GM21737 (cell line): ENCODE measurements around the gene GTPBP1.

Source experiments
- ATAC-seq: cut with Tn5 transposase; IDR thresholded peaks from one replicate; pipeline ENCODE4 v1.9.1; 2021; ENCODE audit warnings: mild to moderate bottlenecking, moderate library complexity; ENCODE audit not compliant: unreplicated experiment

Gene GTPBP1

DNA sequence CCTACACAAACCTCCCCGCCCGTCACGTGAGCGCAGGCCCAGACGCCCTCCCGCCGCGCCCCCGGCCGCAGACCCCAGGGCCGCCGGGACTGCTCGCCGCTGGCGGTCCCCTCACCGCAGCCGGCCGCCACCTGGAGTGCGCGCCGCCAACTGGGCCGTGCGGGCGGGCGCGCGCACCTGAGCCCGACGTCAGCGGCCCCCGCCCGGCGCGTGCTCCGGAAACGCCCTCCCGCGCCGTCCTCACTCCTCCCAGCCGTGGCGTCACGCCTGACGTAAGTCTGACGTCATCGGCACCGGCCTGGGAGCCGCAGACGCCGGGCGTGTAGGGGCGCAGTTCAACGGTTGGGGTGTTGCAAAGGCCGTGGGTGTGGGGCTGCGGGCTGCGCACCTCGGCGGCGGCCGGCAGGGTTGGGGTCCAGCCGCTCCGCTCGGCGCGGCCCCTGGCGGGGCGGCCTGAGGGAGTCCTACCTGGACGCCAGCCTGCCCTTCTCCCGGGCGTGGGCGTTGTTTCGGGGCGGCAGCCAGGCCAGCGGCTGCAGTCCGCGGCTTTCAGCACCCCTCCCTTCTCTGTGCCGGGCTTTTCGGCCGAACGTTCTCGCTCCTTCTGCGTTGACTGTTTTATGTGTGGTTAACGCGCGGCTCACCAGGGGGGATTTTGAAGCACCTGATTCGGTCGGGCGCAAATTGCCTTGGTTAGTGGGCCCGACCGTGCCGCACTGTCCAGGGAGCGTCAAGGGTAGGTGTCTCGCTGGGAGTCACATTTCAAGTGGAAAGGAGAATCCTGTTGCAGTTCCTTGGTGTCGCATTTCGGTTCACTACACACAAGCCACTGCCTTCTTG, 4.7 kb upstream of the GTPBP1 start, which contains the start of gene JOSD1:
Gene JOSD1, minus strand, starts transcription at position 155 of the 840 bp plus-strand sequence. CDS start 956 bp downstream, outside the sequence.
- ATAC-seq = peak; percentile 39

DNA sequence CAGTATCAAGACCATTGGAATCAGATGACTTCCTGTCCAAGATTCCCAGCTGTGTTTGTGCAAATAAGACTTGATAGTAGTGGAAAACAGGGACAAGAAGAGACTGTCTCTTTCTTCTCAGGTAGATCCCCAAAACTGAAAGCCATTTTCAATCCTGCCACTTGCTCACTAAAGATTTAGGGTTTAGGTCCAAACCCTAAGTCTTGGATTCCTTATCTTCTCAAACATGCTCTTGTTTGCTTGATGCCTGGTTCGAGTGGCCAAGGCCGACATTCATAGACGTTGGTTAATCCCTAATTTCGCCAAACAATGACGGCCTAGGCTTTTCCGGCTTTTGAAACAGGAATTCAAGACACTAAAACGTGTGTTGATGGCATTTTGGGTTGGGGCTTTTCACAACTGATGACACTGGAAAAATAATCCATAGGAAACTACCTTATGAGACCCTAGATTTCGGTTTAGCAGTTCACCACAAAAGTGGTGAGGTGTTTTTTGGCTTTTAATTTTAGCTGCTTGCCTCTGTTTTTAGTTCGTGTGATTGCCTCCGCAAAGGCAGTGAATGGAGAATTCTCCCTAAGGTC, 1.0 kb upstream of the GTPBP1 start:
- no peak for ATAC-seq

DNA sequence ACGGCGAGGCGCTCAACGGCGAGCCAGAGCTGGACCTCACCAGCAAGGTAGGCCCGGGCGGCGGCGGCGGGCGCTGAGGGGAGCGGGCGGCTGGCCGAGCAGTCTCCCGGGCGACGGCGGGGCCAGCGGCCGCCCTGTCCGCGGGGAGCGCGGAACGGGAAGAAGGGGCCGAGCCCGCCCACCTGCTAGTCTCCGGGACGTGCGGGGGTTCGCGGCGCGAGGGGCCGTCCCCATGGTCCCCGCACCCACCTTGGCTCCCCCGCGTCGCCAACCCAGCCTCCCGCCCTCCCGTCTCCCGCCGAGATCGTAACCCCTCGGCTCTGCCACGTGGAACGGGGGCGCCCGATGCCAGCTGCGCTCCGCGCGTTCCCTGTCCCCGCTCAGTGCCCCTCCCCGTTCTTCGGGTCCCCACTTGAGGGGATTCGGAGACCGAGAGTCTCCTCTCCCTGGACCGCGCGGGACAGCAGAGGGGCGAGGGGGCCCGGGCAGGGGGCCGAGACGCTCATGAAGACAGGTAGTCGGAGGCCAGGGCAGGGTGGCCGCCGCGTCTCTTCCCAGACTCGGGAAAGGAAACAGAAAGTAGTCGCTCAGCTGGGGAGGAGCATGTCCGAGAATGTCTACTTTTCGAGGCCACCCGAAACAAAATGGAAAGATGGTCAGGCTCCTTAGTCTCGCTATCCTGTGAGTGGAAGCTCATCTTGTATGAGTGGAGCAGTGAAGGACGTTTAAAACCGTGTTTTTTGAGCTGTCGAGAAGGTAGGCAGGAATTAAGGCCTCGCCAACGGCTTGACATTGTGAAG, 557 bp downstream of the GTPBP1 start:
- no peak for ATAC-seq

DNA sequence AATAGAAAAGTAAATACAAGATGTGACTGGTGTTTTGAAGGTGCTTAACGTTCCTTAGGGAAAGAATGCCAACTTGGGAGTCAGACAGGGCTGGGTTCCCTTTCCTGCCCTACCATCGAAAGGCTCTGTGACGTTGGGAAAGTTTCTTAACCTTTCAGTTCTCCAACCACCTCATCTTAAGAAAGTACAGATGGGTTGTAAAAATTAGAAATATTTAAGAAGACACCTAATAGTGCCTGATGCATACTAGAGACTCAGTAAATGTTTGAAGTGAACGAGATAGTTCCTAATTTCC, 1.1 kb downstream of the GTPBP1 start:
- no peak for ATAC-seq

DNA sequence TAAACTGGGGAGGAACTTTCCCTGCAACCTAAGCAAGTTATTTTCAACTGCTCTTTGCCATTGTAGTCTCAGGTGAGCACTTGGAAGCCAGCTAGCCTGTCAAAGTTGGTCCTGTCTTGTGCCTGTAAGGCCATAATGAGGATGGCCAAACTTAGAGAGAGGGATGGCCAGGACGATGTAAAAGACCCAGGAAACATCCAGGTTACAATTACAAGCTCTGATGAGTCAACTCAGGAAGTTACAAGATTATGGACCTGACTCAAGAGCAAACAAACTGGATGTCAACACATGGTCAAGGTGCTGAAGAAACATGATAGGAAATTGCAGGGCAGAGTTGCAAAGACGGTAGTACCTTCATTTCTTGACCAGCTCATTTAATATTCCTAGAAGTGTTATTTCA, 1.6 kb downstream of the GTPBP1 start:
- no peak for ATAC-seq

DNA sequence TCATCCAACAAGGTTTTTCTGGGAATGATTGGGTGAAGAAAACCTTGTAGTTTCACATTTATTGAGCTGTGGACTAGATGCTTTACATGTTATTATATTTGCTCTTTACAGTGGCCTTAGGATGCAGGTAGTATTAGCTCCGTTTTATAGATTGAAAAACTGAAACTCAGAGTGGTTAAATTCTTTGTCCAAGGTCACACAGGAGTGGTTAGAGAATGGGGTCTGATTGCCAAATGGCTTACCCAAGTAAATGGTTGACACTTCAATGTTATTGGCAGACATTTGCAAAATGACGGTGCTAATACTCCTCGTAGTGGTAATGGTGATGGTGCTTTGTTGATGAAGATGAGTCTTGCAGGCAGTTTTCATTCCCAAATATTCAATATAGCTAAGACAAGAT, 2.2 kb downstream of the GTPBP1 start:
- no peak for ATAC-seq

DNA sequence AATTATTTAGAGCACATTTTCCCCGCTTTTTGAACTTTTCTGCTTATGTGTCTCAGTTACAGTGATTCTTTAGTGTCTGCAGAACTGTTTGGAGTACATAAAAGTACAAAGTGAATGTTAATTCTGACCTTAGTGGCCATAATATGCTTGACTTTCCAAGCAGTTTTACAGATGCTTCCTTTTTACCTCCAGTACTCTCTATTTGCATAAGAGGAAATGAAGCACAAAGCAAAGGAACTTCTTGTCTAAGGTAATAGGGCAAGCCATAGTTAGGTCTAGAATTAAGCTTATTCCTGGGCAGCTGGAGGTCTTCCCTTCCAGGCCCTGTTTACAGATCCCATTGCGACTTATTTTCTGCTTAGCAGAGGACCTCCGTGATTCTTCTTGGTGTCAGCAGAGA, 3.6 kb downstream of the GTPBP1 start:
- ATAC-seq = no peak

DNA sequence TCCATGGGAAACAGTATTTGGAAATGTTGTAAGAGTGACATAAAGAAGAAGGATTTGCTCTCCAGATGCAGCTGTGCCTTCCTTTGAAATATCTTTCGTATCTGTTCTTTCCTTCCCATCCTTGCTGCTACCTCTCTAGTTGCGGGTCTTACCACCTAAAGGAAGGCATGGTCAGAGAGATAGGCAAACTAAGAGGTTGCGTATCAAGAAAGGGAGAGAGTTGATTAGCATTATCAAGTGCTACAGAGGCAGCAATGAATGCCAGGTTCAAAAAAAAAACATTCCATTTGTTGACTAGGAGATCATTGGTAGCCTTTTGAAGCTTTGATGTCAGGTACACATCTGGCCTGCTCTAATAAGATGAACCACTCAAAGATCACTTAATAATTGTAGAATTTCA, 4.6 kb downstream of the GTPBP1 start:
- no peak for ATAC-seq

DNA sequence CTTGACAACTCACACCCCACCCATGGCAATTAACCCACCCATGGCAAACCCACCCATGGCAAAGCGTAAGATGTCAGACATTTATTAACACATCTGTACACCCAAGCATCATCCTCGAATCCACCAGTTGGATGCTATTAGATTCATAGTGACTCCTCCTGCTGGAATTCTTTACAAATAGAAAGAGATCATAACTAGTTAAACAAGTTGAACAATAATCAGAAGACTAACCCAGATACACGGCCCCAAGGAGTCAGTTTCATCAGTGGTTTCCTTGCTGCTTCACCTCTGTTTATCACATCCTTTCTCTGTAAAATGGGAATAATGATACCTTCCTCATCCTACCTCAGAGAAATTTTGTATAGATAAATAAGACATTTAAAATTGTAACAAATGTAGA, 5.1 kb downstream of the GTPBP1 start:
- no peak for ATAC-seq

DNA sequence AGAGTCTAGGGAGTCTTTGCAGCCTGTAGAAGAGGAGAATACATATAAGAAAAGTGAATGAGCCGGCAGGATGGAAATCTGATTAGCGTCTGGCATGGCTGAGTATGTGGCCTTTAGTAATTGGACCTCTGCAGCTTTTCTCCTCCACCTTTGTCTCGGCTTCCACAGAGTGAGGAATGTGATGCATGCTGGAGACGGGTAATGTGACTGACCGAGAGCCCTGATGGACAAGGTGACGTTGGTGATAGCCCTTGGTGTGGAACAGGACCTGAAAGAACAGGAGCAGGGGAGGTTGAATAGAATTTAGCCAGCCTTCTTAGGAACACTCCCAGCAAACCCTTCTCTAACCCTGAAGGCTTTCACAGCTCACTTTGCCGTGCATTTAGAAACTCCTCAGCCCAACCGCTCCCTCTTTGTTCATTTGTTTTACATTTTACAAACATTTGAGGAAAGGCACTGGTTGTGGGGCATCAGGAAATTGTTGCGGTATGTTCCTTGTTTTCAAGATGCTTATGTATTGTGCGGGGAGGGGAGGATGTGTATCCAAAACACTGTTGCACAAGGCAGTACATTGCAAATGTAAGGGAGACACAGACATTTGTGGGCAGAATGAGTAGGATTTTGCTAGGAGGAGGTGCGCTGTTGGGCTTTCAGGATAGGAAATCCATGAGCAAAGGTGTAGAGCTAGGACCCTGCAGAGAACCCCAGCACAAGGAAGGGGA, 6.9 kb downstream of the GTPBP1 start:
- ATAC-seq = no peak

DNA sequence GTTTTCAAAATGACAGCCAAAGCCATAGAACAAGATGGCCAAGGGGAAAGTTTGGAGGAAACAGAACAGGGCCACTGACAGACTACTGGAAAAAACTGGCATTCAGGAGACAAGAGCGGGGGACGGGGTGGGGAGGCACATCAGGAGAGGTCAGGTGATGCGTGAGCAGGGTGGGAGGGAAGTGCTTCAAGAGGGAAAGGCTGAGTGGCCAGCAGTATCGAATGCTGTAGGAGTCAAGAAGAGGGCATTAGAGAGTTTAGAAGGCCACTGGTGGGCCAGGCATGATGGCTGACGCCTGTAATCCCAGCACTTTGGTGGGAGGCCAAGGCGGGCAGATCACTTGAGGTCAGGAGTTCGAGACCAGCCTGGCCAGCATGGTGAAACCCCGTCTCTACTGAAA, 8.2 kb downstream of the GTPBP1 start:
- no peak for ATAC-seq

DNA sequence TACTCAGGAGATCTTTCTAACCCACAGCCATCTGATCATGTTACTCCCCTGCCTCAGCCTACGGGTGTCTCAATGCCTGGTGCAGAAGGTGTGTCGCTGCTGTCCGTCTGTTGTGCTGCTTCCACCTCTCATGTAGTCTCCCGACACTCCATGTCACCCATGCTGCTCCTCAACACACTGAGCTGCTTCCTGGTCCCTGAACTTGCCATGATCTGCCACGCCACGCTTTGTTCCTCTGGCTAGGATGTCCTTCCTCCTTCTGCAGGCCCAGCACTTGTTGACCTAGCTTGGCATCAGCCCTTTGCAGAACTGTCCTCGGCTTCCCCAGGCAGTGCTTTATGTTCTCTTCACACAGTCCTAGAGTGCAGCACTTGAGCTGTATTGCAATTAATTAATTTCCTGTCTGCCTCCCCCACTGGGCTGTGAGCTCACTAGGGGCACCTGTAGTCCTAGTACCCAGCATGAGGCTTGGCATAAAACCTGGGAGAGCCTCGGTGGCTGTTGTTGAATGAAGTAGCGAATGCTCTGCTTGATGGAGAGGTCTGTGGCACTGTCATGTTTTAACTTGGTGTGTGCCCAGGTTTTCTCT, 9.5 kb downstream of the GTPBP1 start:
- no peak for ATAC-seq

DNA sequence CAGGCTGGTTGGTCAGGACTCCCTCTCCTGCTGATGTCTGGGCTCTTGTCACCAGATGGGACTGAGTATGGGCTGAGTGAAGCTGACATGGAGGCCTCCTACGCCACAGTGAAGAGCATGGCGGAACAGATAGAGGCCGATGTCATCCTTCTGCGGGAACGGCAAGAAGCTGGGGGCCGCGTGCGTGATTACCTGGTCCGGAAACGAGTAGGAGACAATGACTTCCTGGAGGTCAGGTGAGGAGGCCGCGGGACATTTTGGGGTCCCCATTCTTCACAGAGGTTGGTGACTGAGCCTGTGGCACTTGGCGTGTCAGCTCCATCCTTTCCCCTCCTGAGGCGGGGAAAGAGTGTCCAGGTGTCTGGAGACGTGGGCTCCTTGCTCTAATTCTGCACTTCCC, 10.1 kb downstream of the GTPBP1 start:
- ATAC-seq = no peak

DNA sequence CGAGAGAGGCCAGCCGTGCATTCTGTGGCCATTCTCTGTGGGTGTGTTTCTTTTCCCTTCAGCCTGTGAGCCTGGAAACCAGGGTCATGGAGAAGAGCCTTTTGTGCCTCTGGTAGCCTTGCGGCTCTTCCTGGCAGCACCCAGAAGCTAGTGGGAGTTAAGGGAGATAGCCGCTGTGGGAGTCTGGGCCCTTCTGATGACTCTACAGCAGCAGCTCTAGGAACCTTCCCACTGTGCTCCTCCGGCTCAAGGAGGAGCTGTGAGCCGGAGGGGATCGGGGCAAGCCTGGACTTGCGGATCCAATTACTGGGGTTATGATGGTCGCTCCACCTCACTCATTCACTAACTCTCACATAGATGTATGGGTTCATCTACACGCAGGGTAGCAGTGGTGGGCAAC, 10.5 kb downstream of the GTPBP1 start:
- ATAC-seq = no peak

DNA sequence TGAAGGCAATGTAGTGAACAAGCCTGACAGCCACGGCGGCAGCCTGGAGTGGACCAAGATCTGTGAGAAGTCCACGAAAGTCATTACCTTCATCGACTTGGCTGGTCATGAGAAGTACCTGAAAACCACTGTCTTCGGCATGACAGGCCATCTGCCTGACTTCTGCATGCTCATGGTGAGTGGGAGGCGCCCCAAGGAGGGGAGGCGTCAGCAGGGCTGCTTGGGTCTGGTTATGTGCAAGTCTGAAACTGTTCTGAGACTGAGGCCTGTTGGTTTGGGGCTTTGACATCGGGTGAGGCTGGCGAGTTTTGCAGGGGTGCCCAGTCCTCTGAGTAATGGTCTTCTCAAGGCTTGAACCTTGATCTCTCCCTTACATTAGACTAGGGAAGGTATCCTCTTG, 11.1 kb downstream of the GTPBP1 start:
- ATAC-seq = no peak

DNA sequence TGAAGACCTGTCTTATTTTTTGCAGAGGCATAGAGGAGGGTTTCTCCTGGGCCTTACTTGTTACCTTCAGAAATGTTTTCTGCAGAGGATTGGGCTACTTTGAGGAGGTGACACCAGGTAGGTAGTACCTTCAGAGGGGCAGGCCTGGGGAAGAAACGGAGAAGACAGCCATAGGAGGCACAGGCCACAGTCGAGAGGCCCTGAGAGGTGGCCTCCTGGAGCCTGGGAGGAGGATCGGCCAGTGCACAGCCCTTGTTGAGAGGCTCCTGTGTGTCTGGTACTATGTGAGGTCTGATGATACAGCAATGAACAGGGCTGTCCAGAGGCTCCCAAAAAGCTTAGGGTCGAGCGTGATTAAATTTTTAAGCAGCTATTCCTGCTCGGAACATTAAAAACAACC, 11.5 kb downstream of the GTPBP1 start:
- no peak for ATAC-seq

DNA sequence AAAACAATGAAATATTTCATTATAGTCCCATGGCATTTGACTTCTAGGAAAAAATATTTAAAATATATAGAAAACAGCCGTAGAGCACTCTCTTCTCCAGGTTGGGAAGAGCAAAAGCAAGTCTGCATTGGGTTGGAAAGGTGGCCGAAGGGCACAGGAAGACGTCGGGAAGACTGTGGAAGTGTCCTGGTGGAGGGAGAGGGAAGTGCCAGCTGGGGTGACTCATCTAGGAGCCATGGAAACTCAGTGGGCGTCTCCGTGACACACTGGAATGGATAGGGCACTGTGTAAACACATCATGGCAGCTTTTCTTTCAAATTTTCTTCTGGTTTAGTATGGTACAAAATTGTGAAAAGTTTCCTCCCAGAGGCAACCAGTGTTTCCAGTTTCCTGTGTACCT, 12.7 kb downstream of the GTPBP1 start:
- ATAC-seq = no peak

DNA sequence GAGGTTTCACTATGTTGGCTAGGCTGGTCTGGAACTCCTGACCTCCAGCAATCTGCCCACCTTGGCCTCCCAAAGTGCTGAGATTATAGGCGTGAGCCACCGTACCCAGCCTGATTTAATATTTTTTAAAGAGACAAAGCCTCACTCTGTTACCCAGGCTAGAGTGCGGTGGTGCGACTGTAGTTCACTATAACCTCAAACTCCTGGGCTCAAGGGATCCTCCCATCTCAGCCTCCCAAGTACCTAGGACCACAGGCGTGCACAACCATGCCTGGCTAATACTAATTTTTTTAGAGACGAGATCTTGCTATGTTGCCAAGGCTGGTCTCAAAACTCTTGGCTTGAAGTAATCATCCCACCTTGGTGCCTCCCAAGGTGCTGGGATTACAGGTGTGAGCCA, 13.5 kb downstream of the GTPBP1 start:
- ATAC-seq = no peak

DNA sequence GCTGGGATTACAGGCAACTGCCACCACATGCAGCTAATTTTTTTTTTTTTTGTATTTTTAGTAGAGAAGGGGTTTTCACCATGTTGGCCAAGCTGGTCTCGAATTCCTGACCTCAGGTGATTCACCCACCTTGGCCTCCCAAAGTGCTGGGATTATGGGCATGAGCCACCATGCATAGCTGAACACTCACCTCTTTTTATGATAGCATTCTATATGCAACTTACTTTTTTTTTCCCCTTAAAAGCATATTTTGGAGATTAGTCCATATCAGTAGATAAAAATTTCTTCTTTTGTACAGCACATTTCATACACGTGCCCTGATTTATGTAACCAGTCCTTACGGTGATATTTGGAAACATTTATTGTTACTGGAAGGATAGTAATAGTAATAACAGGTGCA, 14.6 kb downstream of the GTPBP1 start:
- no peak for ATAC-seq

DNA sequence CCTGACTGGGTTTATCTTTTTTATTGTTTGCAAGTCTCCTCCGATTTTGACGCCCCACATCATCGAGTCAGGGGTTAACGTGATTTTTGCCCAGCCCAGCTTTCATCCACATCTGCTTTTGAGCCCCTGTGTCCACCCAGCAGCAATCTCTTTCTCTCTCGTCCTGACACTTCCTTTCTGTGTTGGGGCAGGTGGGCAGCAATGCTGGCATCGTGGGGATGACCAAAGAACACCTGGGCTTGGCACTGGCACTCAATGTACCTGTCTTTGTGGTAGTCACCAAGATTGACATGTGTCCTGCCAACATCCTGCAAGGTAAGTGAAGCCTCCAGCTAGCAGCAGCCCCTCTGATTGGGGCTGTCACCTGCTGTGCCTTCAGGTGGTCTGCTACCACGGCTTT, 15.8 kb downstream of the GTPBP1 start:
- ATAC-seq = no peak

DNA sequence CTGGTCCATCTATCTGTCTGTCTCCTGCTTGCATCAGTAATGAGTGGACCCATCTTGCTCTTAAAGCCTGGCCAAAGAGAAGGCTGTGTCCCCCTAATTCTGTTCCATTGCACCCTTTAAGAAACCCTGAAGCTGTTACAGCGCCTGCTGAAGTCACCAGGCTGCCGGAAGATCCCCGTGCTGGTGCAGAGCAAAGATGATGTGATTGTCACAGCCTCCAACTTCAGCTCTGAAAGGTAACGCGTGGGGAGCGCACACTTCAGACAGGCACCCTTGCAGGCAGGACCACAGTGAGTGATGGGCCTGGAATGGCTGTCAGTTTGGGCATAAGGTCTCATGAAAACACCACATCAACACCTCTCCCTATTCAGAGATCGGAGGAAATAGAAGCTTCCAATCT, 18.4 kb downstream of the GTPBP1 start:
- no peak for ATAC-seq
